NCI-H748 treated with DMSO at 0.1 percent for 48 hours (cell line): ENCODE results near the gene COL17A1.

ENCODE experiments used
- DNase-seq: peaks from one replicate; lab custom pipeline; 2025; lab: John Stamatoyannopoulos, UW

The COL17A1 gene

DNA sequence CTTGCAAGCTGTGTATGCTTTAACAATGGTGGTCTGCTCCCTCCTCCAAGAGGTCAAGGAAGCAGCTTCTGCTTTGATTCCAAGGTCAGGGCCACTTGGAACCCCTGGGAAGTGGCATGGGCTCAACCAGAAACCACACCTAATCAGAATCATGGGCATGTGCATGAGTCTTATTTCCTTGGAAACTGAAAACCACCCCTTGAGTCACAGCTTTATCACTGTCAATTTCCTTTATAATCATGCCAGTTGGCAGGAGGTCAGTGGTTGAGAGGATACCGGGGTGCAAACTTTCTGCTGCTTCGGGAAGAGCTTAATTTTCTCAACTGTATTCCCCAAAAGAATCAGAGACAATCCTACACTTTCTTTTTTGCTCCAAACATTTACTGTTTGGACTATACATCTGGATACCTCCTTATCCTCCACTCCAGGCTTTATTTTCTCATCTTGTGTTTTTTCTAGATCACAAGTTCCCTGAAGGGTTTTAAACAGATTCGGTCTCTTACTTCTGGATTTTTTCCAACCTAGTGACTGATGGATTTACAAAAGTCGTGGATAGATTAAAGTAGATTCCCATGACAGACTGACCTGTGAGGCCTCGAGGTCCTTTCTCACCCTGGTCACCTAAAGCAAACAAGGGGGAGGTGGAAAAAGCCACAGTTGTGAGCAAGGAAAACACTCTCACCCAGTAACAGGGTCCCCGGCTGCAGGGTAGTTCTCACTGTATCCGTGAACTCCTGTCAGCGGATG, 36.0 kb downstream of the COL17A1 start:
- DNase-seq = no peak

DNA sequence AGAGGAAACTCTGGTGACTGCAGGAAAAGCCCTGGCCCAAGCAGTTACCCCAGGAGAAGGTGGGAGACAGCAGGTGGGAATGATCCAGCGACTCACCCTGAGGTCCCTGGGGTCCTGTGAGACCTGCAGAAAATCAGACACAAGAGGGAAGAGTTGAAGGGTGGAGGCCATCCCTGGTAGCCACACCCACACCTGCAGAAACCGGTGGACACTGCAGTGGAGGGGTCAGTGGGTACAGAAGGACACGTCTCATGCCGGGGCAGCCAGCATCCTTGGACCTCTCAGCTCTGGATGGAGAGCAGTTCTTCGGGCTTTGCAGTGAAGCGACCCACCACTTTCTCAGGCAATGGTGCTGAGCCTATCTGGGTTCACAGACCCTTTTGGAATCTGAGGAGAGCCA, 39.0 kb downstream of the COL17A1 start:
- DNase-seq = no peak

DNA sequence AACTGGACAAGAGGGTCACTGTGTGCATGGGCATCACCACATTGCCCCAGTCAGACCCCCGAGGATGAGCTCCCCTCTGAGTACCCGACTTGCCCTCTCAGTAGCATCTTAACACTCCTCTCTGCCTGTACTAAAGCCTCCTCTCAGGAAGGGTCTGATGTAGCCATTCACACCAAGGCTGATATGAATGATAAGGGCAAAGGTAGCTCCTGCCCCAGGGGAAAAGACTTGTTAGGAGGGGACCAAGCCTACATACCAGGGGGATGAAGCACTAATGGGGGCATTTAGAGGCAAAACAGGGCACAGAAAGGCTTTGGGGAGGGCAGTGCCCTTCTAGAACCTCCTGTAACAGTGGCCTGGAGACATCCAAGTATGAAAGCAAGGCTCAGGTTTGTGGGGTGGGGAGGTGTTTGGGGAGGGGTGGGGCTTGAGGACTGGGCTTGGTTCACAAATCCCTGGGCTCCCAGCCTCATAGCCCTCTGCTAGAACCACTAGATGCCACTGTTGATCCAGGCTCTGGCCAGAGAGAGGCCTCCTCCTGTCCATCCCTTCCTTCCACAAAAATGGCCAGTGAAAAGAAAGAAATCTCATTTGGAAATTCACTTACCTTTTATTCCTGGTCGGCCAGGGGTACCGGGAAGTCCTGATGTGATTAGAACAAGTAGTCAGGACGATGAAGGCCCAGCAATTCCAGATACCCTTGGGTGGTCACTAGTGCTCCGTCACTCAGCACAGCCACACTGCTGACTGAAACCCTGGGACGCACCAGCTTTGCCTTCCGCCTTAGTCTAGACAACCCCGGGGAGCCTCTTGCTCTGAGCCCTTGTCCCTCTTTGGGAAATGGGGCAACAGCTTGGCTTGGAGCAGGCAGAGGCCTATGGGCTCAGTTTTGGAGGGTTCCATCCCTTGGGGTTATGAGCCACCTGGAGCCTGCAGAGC, 40.3 kb downstream of the COL17A1 start:
- DNase-seq = no peak

DNA sequence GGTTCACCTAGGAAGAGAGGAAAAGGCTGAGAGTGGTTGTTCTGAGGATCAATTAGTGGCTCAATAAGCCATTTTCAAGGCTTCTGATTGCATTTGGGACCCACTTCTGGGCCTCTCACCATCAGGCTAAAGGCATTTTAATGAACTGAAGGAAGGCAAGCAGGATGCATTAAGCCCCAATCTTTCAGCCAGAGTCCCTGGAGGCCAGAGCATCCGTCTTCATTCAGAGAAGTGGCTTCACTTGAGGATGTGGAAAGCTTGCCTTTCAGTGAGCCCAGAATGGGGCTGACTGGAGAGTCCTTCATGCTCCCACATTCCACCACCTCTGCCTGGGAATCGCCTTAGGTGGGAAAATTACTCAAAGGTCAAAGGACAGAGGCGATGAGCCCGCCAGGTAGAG, 41.8 kb downstream of the COL17A1 start:
- no peak for DNase-seq

DNA sequence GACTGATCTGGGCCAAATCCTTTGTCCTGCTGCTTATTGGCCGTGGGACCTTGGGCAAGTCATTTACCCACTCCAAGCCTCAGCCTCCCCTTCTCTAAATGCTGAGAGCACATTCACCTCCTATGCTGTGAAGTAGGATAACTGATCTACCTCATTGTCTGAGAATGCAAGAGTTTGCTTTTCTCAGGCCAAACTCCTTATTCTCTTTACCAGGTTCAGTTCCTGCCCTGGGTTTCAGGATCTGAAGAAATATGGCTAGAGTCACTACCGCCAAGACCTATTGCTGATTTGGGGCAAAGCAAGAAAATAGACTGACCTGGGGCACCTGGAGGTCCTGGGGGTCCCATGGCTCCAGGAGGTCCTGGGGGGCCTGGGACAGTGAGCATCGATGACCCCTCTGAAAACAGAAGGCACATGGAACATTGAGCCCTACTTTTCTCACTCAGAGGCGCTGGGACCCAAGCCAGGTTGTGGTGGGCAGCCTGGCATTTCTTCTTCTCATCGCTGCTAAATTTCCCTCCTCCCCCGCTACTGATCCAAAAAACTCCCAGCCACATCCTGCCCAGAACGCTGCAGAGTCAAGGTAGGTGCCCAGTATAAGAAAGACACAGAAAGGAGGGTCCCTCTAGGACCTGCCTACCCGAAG, 42.4 kb downstream of the COL17A1 start:
- DNase-seq = no peak

DNA sequence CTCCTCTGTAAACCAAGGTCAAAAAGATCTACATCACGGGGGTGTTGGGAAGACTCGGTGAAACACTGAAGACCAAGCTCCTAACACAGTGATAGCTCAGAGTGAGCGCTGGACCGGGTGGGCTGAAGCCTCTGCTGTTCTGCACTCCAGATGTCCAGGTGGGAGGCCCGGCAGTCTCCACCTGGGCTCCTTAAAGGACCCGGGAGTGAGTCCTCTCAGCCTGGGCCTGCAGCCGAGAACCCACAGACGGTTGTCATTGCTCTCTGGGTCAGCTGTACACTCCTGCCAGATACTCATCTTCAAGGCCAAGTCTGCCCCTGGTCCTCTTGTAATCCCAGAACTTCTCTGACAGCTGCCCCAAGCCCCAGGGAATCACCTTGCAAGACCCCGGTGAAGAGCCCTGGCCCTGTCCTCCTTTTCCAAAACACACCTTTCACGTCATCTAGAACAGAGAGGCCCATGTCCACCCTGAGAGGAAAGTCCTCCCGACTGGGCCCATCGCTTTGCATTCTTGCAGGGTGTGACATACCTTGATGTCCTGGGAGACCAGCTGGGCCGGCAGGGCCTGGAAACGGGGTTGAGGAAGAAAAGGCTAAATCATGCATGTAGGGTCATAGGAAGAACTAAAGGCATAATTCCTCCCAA, 43.7 kb downstream of the COL17A1 start:
- no peak for DNase-seq

DNA sequence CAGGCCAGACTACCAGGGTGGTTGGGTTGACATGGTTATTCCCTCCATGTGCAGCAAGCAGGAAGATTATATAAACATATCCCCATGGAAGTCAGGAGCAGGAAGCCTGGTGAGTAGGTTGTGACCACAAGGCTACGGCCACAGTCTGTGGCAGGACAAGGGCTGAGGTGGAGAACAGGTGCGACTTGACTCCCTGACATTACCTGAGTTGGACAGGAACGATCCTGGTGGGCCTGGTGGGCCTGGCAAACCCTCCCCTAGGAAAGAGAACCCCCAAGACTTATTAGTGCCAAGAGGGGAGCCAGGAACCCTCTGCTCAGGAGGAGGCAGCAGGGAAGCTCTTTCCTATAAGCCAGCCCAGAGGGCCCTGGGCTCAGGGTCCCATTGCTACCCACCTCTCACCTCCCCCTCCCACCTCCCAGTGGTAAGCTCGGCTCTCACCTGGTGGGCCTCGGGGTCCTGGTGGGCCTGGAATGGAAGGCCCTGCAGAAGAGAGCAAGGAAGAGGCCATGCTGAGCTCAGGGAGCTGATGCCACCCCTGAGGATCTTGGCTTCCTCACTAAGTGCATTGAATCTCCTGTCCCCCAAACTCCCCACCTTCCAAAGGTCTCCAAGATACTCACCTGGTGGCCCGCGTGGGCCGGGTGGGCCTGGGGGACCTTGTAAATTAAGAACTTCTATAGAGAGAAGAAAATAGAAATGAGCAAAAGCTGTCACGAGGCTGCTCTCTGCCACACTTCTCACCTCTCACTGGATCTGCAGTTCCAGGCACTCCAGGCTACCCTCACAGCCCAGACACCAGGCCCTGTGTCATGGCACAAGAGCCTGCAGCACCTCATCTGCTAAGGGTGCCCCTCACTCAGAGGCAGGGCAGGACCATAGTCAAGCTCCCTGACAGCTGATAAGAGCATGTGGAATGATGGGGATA, 44.6 kb downstream of the COL17A1 start:
- DNase-seq = no peak

DNA sequence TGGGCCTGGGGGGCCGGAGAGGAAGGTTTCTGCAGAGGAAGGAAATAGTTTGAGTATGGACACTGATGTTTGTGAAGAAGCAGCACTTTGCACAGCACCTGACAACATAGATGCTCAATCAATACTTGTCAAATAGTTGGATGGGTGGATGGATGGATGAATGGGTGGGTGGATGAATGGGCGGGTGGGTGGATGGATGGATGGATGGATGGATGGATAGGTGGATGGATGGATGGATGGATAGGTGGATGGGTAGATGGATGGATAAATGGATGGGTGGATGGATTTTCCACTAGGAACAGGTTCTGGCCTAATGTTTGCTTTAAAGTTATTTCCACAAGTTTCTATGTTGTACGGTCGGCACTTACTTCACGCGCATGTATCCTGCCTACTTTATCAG, 45.3 kb downstream of the COL17A1 start:
- no peak for DNase-seq

DNA sequence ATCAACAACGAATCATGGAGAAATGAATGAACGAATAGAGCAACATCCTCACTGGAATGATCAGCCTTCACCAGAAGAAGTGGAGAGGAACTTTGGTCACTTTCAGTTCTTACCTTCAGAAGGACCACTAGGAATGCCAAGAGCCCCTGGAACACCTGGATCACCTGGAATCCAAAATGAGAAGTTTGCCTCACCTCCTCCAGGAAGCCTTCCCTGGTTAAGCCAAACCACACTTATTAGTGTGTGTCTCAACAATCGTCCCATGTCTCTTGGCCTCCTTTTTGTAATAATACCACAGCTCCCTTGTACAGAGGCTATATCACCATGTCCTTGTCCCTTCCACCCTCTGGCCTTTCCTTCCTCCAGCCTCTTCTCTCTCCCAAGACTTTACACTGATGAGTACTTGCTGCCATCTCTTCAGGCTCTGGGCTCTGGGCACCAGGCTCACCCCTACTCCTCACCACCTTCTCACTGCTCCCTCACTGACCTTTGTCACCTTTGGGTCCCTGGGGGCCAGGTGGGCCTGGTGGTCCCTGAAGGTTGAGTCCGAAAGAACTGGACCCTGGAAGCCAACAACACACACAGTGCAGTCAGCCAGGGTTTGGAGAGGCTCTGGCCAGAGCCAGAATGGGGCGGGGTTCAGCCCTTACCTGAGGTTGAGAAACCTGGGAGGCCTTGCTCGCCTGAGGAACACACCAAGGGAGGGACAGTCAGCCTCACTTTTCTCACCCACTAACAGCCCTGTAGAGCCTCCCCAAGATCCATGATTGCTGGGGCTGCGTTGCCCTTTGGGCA, 46.5 kb downstream of the COL17A1 start:
- no peak for DNase-seq

DNA sequence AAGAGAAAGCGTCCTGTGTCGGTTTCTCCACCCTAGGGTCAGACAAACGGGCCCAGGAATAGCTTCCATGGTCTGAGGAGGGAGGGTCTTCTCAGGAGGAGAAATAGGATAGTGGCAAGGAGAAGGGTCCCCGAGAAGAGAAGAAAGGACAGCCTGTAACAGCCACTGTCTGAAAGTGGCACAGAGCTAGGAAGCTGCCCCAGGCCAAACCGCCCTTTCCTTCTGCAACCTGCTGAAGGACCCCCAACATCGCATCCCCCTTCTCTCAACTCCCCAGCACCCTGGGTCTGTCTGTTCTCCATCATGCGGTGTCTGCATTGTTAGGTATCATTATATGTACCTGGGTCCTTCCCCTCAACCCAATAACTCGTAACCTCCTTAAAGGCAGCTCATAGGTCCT, 47.1 kb downstream of the COL17A1 start:
- DNase-seq = no peak

DNA sequence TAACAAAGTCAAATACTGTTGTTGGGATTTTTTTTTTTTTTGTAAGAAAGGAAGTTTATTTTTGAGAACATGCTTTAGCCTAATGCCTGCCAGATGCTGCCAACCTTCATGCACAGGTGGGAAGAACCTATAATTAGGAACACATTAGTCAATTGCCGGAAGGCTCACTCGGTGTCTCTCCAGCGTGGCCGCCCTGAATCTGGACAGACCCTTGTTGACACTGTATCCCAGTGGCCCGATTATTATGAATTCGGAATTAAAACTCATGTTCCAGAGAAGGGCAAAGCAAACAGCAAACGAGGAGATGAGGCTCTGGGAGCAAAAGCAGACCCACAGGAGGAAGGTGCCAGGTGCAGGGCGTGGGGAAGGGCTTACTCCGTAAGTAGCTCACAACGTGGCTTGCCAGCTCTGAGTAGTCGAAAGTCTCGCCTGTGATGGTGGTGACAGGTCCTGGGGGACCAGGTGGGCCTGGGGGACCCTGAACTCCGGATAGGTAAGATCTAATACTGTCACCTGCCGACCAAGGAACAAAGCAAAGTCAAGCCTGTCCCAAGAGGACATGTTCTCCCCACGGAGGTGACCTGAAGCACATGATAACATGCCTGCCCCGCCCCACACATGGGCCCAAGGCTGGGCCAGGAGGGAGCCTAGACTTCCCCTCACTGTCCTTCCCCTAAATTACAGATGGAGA, 48.3 kb downstream of the COL17A1 start:
- DNase-seq = peak; percentile 74

DNA sequence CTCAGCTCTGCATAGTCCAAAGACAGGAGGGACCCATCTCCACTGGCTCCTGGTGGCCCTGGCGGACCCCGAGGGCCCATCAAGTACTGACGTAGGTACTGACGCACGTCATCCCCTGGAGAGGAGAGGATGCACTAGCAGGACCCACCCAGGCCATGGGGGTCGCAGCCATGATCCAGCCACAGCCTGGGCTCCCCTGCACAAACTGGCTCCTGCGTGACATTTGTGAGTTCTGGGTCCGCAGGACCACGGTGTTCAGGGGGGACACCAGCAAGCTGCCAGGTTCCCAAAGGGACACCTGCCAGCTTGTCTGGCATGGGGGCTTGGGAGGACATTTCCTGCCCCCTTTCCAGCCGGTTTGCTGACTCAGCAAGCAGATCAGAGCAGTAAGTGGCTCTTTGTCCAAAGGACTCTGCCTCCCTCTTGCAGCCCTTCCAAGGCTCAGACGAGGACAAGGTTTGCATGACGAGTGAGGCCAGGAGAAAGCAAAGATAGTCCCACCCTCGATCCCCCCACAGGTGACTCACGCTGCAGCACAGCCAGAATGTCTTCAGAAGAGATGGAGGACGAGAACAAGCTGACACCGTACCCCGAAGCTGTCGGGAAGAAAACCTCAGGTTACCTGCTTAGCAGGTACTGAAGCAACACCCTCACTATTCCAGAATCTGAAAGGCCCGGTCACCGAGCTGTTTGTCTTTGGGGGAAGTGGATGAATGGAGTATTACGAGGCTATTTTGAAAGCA, 49.0 kb downstream of the COL17A1 start:
- DNase-seq = no peak

DNA sequence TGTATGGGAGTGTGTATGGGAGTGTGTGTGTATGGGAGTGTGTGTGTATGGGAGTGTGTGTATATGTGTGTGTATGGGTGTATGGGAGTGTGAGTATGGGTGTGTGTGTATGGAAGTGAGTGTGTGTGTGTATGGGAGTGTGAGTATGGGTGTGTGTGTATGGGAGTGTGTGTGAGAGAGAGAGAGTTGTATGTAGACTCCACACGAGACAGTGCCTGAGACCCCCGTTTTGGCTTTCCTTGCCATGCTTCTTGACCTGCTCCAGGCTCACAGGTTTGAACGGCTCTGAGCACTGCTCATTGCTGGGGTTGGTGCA, 49.7 kb downstream of the COL17A1 start:
- no peak for DNase-seq

DNA sequence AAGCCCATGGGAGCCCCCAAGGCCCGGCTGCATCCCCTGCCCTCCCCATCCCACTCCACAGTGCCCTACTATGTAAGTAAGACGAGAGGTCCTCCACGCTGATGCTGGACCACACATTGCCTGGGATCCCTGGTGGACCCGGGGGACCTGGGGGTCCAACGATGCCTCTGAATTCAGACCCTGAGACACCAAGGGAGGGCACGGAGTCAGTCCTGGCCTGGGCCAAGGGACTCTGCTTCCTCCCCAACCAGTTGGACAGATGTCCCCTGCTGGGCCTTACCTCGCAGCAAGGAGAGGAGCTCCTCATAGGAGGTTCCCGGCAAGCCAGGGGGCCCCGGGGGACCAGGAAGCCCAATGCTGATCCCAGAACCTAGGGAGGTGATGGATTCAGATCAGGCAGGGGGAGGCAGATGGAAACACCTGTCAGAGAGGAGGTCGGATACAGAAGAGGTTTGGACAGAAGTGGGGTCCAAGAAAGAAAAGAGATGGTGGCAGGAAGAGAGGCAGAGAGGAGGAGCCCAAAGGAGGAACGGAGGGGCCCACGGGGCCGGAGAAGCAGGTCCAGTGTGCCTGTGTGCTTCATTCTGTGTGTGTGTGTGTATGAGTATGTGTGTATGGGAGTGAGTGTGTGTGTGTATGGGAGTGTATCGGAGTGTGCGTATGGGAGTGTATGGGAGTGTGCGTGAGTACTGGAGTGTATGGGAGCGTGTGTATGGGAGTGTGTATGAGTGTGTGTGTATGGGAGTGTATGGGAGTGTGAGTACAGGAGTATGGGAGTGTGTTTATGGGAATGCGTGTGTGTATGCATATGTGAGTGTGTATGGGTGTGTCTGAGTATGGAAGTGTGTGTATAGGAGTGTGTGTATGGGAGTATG, 50.2 kb downstream of the COL17A1 start:
- DNase-seq = no peak

DNA sequence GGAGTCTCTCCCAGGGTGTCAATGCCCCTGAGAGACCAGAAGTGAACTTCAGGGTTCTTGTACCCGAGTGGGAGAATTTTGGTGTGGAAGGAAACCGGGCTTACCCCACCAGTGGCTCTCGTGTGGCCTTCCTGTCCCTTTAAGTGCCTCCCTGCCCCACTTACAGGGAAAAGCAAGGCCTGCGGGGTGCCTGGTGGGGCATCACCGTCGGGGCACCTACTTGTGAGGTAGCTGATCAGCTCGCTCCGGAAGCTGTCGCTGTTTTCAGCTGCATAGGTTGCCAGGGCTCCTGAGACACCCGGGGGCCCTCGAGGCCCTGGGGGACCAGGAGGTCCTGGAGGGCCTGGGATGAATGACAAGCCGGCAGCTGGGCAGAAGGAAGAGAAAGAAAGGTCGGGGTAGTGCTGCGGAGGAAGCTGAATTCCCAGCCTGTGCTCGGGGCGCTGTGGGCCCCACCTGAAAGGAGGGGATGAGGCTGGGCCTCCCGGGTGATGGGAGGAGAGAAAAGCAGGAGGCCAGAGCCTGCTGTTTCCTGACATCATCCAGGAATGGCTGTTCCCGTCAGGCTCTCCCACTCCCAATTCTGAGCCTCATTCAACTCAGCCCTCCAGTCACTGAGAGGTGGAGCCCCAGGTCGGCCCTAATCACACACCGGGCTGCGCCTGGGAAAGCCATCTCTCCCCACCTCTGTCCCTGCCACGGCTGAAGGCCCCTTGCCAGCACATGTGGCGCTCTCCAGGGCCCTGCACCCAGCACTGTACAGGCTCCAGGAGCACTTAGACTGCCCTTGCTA, 51.1 kb downstream of the COL17A1 start:
- no peak for DNase-seq

DNA sequence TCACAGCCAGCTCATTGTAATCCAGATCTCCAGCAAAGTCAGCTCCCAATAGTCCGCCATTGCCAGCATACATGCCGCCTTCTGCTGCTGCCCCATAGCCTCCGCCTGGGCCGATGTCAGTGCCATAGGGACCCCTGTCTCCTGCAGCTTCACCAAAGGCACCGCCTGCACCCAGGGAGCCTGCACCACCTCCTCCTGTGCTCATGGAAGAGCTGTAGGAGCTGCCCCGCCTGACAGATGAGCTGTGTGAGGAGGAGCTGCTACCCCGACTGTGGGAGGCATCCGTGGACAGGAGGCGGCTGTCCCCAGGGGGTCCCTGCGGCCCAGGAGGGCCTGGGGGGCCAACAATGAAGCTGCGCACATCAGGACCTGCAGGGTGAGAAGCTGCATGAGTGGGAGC, 51.7 kb downstream of the COL17A1 start:
- DNase-seq = no peak

DNA sequence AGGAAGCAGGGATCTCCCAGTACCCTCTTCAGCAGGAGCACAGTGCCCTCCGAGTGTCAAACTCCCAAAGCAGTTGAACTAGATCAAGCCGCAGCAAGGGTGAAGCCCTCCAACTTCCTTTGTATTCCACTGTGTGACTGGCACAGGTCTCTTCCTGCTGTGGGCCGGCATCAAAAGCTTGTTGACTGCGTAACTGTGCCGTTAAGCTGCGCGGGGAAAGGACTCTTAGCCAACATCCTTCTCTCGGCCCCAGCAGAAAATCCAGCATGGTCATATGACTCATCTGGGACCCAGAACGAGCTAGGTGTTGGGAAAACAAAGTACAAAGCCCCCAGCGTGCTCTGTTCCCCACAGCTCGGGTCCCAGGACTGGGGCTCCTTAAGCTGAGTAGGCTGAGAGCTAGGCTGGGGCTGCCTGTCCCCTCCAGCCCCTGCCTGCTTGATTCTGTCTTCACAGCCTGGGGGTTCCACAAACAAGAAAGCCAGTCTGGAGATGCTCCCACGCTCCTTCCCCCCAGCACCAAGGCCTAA, 52.2 kb downstream of the COL17A1 start:
- DNase-seq = no peak
